Neuronal stem cell (in vitro differentiated cells): ENCODE data around the gene KIF1A.

Experiments
- DNase-seq: peaks from one replicate; pipeline ENCODE4 v3.0.0-alpha.2; 2013; ENCODE audit warnings: low spot score
- H2AFZ ChIP-seq: one replicate; pipeline ENCODE4 v1.6.1; 2013; ENCODE audit warnings: mild to moderate bottlenecking, low read length, inconsistent platforms
- H2AK5ac ChIP-seq: 2 replicates; pipeline ENCODE4 v1.6.1; 2013; ENCODE audit warnings: low read depth, mild to moderate bottlenecking, inconsistent platforms, low read length, moderate library complexity, mixed read lengths
- H2BK120ac ChIP-seq: 2 replicates; pipeline ENCODE4 v1.6.1; 2013; ENCODE audit warnings: low read depth, mild to moderate bottlenecking, inconsistent platforms, low read length, moderate library complexity, mixed read lengths
- H2BK12ac ChIP-seq: one replicate; pipeline ENCODE4 v1.6.1; 2013; ENCODE audit warnings: low read length, inconsistent platforms
- H2BK15ac ChIP-seq: 2 replicates; pipeline ENCODE4 v1.6.1; 2013; ENCODE audit warnings: mild to moderate bottlenecking, low read length, inconsistent platforms, mixed read lengths
- H2BK5ac ChIP-seq: one replicate; pipeline ENCODE4 v1.6.1; 2013; ENCODE audit warnings: inconsistent platforms, mild to moderate bottlenecking, low read length, moderate library complexity
- H3K14ac ChIP-seq: one replicate; pipeline ENCODE4 v1.6.1; 2013; ENCODE audit warnings: low read length, inconsistent platforms
- H3K18ac ChIP-seq: 2 replicates; pipeline ENCODE4 v1.6.1; 2013; ENCODE audit warnings: low read length, inconsistent platforms
- H3K23ac ChIP-seq: 2 replicates; pipeline ENCODE4 v1.6.1; 2013; ENCODE audit warnings: low read depth, mild to moderate bottlenecking, mixed read lengths, low read length, inconsistent platforms; ENCODE audit not compliant: poor library complexity
- H3K27ac ChIP-seq: replicated peaks from 3 replicates; pipeline ENCODE4 v1.5.1; 2013; ENCODE audit warnings: low read length, inconsistent platforms
- H3K27me3 ChIP-seq, 3 experiments: 2 replicates each; pipeline ENCODE4 v1.6.1; 2013; ENCODE audit warnings: low read length in 3 of 3, mild to moderate bottlenecking in 2 of 3, inconsistent platforms in 1 of 3, low read depth in 1 of 3, mixed read lengths in 1 of 3, moderate library complexity in 1 of 3; ENCODE audit not compliant: control insufficient read depth in 3 of 3, insufficient read depth in 3 of 3
- H3K36me3 ChIP-seq, 2 donors: replicated peaks in 1 of 2; 2 replicates each; pipeline ENCODE4 v1.6.1; 2013; ENCODE audit warnings: low read length in 2 of 2; ENCODE audit not compliant: control insufficient read depth in 2 of 2, insufficient read depth in 2 of 2
- H3K4ac ChIP-seq: 2 replicates; pipeline ENCODE4 v1.6.1; 2013; ENCODE audit warnings: inconsistent platforms, mild to moderate bottlenecking, low read length, moderate library complexity
- H3K4me1 ChIP-seq, 2 donors: 1 replicate in 1 of 2; 2 replicates in 1 of 2; pipeline ENCODE4 v1.6.1; 2013; ENCODE audit warnings: low read length in 2 of 2, low read depth in 1 of 2; ENCODE audit not compliant: control insufficient read depth in 2 of 2, insufficient read depth in 1 of 2
- H3K4me2 ChIP-seq: one replicate; pipeline ENCODE4 v1.6.1; 2013; ENCODE audit warnings: mild to moderate bottlenecking, low read length, inconsistent platforms; ENCODE audit not compliant: insufficient read depth, poor library complexity, severe bottlenecking
- H3K4me3 ChIP-seq, 2 donors: 2 replicates each; pipeline ENCODE4 v1.5.1; 2013; ENCODE audit warnings: low read length in 2 of 2, mild to moderate bottlenecking in 2 of 2, inconsistent platforms in 1 of 2, moderate library complexity in 1 of 2
- H3K79me1 ChIP-seq: one replicate; pipeline ENCODE4 v1.6.1; 2013; ENCODE audit warnings: low read depth, mild to moderate bottlenecking, inconsistent platforms, low read length, moderate library complexity
- H3K9ac ChIP-seq: one replicate; pipeline ENCODE4 v1.6.1; 2013; ENCODE audit warnings: mild to moderate bottlenecking, low read depth, low read length, inconsistent platforms; ENCODE audit not compliant: poor library complexity
- H3K9me3 ChIP-seq, 2 donors: replicated peaks in 1 of 2; 2 replicates each; pipeline versions ENCODE3 to v1.6.1; 2013; ENCODE audit warnings: low read length in 2 of 2, mild to moderate bottlenecking in 2 of 2, inconsistent platforms in 1 of 2, low read depth in 1 of 2, mixed read lengths in 1 of 2, moderate library complexity in 1 of 2; ENCODE audit not compliant: control insufficient read depth in 2 of 2, insufficient read depth in 1 of 2
- H4K8ac ChIP-seq: one replicate; pipeline ENCODE4 v1.6.1; 2013; ENCODE audit warnings: low read depth, mild to moderate bottlenecking, inconsistent platforms, low read length, moderate library complexity
- H4K91ac ChIP-seq: one replicate; pipeline ENCODE4 v1.6.1; 2013; ENCODE audit warnings: low read length, low read depth, mild to moderate bottlenecking, inconsistent platforms; ENCODE audit not compliant: poor library complexity
- WGBS, 2 donors: extraction: QIAGEN DNeasy Blood & Tissue Kit; methylation state at CpG; one replicate each; pipeline ENCODE4 v1.1.7; 2013; ENCODE audit warnings: missing lambda C conversion rate in 2 of 2, mixed read lengths in 1 of 2; ENCODE audit not compliant: insufficient read length in 2 of 2, insufficient replicate concordance in 1 of 2; ENCODE audit errors: extremely low coverage in 2 of 2; 5-methylcytosine and 5-hydroxymethylcytosine counted together

The KIF1A gene

DNA sequence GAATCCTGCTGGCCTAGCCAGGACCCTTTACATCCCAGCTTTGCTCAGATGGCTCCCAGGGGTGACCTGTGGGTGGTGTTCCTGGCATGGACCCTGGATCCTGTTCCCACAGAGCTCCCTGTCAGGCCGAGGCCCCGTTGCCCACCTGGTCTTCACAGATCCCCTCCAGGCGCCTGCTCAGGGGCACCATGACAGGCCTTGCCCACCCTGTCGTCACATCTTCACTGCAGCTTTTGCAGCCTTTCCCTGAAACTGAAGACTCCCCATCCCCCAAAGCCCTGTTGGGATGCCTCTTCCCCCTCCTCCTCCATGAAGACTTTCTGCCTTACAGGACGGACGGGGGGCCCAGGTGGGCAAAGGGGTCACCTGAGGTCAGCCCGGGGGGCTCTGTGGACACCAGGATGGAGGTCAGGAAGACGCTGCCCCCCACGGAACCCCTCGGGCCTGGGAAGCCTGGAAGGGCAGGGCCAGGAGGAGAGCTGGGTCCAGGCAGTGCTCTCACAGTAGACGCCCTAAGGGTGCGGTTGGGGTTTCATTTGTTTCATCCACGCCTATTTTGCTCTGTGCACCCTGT lies 13.0 kb upstream of the KIF1A start:
- no CpG with 5 or more reads among the region's 13 CpGs for WGBS, 2 donors
- peak overlapping the region; percentile 54 for H2BK120ac ChIP-seq
- DNase-seq: no peak
- no peak overlapping the region for H3K4ac ChIP-seq
- no peak overlapping the region for H4K91ac ChIP-seq
- peaks cover 8 to 15% of the 10 kb centered on the region in 2 donors for H3K4me1 ChIP-seq
- H2AK5ac ChIP-seq: peak overlapping the region; percentile 68
- no peak overlapping the region for H2AFZ ChIP-seq
- H3K18ac ChIP-seq: peak overlapping the region; percentile 63
- H3K79me1 ChIP-seq: peaks cover 2% of the 10 kb centered on the region
- no peak overlapping the region for H4K8ac ChIP-seq
- H2BK5ac ChIP-seq: peak overlapping the region; percentile 49
- H3K27ac ChIP-seq: no peak overlapping the region
- no peaks in the 10 kb centered on the region for H3K36me3 ChIP-seq
- no peak overlapping the region for H2BK12ac ChIP-seq
- no peak overlapping the region for H3K4me3 ChIP-seq
- no peak overlapping the region for H3K4me2 ChIP-seq
- H3K9ac ChIP-seq: peak overlapping the region; percentile 12
- no peak overlapping the region for H3K14ac ChIP-seq
- H2BK15ac ChIP-seq: no peak overlapping the region
- H3K27me3 ChIP-seq: peaks cover 0 to 49% (median 13%) of the 10 kb centered on the region in 3 experiments
- H3K23ac ChIP-seq: no peak overlapping the region
- H3K9me3 ChIP-seq: no peaks in the 10 kb centered on the region

DNA sequence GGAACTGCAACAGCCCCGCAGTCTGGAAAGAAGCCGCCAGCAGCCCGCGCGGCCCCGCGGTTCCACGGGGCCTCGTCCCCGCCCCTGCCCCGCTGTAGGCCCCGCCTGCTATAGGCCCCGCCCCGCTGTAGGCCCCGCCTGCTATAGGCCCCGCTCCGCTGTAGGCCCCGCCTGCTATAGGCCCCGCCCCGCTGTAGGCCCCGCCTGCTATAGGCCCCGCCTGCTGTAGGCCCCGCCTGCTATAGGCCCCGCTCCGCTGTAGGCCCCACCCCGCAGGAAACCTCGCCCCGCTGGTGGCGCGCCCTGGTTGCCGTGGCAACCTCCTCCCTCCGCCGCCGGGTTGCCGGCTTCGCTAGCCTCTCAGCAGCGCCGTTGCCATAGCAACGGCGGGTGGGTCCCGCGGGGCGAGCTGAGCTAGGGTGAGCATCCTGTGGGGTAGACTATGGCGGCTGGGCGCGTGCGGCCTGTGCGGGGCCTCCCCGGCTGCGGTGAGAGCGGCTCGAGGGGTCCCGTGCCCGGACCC lies 12.2 kb upstream of the KIF1A start:
- peaks cover 3 to 47% (median 13%) of the 10 kb centered on the region in 3 experiments for H3K27me3 ChIP-seq
- no peak overlapping the region for H3K18ac ChIP-seq
- no peak overlapping the region for H3K14ac ChIP-seq
- H2AFZ ChIP-seq: peak overlapping the region; percentile 86
- no peaks in the 10 kb centered on the region for H3K36me3 ChIP-seq
- no peak overlapping the region for H2BK120ac ChIP-seq
- no peaks in the 10 kb centered on the region for H3K9me3 ChIP-seq
- no peak overlapping the region for H2AK5ac ChIP-seq
- no peak overlapping the region for H4K8ac ChIP-seq
- DNase-seq: peak; percentile 97
- peak overlapping the region; percentile 78 for H3K4me2 ChIP-seq
- H3K27ac ChIP-seq: no peak overlapping the region
- no peak overlapping the region for H2BK12ac ChIP-seq
- peak overlapping the region; percentile 12 for H3K9ac ChIP-seq
- H3K4me1 ChIP-seq: peaks cover 8 to 15% of the 10 kb centered on the region in 2 donors
- H2BK15ac ChIP-seq: no peak overlapping the region
- H3K79me1 ChIP-seq: peaks cover 2% of the 10 kb centered on the region
- peak overlapping the region; percentile 30 to 39 for H3K4me3 ChIP-seq
- H2BK5ac ChIP-seq: peak overlapping the region; percentile 49
- no CpG with 5 or more reads among the region's 54 CpGs for WGBS, 2 donors
- H4K91ac ChIP-seq: no peak overlapping the region
- no peak overlapping the region for H3K4ac ChIP-seq
- H3K23ac ChIP-seq: no peak overlapping the region

DNA sequence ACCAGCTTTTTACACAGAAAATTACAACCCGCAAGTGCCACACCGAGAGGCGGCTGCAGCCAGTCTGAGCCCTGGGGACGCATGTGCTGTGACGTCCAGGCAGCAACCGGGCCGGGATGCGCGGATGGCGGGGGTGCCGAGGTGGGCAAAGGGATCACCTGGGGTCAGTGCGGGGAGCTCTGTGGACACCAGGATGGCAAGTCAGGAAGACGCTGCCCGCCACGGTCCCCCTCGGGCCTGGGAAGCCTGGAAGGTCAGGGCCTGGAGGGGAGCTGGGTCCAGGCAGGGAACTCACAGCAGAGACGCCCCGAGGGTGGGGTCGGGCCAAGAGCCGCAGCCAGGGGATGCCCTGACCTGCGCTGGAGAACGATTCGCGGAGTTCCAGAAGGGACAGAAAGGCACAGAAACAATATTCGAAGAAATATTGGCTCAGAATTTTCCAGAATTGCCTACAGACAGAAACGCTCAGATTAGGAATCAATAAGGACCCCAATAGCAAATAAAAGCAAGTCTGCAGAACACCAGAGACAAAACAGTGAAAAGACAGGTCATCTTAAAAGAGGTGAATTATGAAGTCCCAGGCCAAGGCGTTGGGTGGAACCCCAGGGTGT lies 11.7 kb upstream of the KIF1A start:
- no peak for DNase-seq
- Histone ChIP-seq H2BK5ac (no peak overlapping the region), H3K23ac (no peak overlapping the region), H4K91ac (no peak overlapping the region), H3K18ac (peak overlapping the region; percentile 92), H3K27ac (no peak overlapping the region), H3K9me3 (peaks cover 0 to 3% of the 10 kb centered on the region in 2 donors), H2AFZ (peak overlapping the region; percentile 86), H3K79me1 (peaks cover 2% of the 10 kb centered on the region), H3K36me3 (no peaks in the 10 kb centered on the region), H4K8ac (peak overlapping the region; percentile 86), H3K27me3 (peaks cover 3 to 41% (median 13%) of the 10 kb centered on the region in 3 experiments), H3K4me2 (peak overlapping the region; percentile 78), H2BK15ac (peak overlapping the region; percentile 94), H3K4me3 (peak overlapping the region; percentile 30 to 39), H3K4ac (no peak overlapping the region), H2BK120ac (no peak overlapping the region), H2BK12ac (no peak overlapping the region), H3K4me1 (peaks cover 8 to 15% of the 10 kb centered on the region in 2 donors), H2AK5ac (peak overlapping the region; percentile 90), H3K9ac (no peak overlapping the region), H3K14ac (peak overlapping the region; percentile 96)
- WGBS, 2 donors: no CpG with 5 or more reads among the region's 27 CpGs

DNA sequence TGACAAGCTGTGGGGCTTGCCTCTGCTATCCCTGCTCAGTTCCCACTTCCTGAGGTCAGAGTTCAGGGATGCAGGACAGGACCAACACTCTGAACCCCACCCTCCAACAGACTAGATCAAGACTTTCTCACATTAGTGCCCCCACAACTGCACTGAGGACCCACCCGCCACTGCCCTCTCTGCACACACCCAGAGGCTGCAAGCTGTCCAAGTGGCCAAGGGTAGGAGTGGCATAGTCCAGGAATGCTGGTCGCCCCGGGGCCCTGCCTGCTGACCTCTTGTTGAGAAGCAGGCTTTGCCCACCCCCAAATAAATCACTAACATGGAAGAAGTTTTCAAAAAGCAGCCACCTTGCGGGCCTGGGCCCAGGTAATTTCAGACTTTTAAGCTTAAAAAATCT lies 5.5 kb upstream of the KIF1A start:
- Histone ChIP-seq H3K9me3 (peaks cover 0 to 12% of the 10 kb centered on the region in 2 donors), H2BK12ac (no peak overlapping the region), H3K23ac (no peak overlapping the region), H3K36me3 (no peaks in the 10 kb centered on the region), H3K18ac (no peak overlapping the region), H3K14ac (no peak overlapping the region), H2BK15ac (no peak overlapping the region), H3K27ac (no peak overlapping the region), H2AK5ac (no peak overlapping the region), H4K91ac (no peak overlapping the region), H3K4me3 (no peak overlapping the region), H3K4me1 (peaks cover 2 to 8% of the 10 kb centered on the region in 2 donors), H3K27me3 (peaks cover 3 to 55% (median 10%) of the 10 kb centered on the region in 3 experiments), H2BK120ac (no peak overlapping the region), H3K79me1 (no peaks in the 10 kb centered on the region), H2BK5ac (no peak overlapping the region), H3K4ac (no peak overlapping the region), H2AFZ (no peak overlapping the region), H4K8ac (no peak overlapping the region), H3K4me2 (no peak overlapping the region), H3K9ac (no peak overlapping the region)
- WGBS, 2 donors: no CpG with 5 or more reads among the region's 4 CpGs
- no peak for DNase-seq
